ENCODE measurements around the gene ZNF552. TPM values are rescaled to one million over a fixed set of nuclear protein-coding genes. Genes with fewer than 3 reads are reported as not detected.
"Not testable (repeated sequence)": the region's sequence is repeated elsewhere in the genome, so short reads cannot be mapped to it uniquely, and the experiment has no call there.

The ZNF552 gene
- 2.7 and 4.3 TPM in 2 replicates for total RNA-seq

DNA sequence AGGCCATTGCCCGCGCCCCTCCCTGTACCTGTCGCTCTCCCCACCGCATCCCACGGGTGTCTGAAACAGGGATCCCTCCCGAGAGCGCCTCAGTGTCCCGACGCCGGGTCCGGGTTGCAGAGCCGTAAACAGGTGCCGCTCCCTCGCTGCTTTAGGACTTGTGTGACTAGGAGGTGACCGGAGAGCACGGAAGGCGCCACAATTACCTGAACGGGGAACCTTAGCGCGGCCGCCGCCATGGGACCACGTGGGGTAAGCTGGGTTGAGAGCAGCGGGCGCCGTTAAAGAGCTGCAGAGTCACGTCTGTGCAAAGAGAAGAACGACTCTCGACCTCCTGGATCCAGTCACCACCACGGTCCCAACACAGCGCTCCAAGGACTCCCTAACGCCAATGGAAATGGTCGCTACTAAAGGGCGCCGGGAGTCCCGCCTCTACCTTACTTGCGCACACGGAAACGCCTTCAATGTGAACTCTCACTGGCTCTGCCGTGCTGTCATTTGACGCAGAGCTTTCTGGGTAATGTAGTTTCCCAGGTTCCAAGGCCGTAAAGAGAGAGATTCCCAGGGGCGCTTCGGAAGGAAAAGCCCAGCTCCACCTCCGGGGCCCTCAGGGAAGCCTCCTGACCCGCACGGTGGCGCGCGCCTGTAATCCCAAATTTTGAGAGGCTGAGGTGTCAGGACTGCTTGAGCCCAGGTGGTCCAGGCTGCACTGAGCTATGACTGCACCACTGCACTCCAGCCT is at the start of gene ZNF552:
Gene ZNF552 (minus strand): TSS at position 409 of the 742 bp plus-strand sequence. CDS start 170 bp downstream, at position 239.
- peak; percentile 80 for DNase-seq (ENCODE audit: extremely low read depth, low read depth, low spot score)

DNA sequence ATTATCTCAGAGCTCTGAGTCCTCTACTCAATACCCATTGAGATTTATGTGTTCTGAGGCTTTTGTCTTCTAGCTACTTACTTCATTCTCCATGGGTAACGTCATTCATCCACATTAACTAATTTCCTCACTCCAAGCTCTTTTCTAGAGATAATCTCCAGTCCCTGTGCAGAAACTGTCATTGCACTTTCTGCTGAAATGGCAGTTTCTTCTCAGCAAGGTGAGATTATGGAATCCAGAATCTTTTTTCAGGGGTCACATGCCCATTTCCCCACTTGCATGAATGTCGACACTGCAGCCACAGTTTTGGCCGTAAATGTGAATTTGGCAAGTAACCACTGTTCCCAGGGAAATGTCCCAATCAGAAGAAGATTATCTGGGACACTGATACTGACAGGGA is 47.6 kb upstream of the ZNF552 start:
- not testable (repeated sequence) for DNase-seq (ENCODE audit: extremely low read depth, low read depth, low spot score)

DNA sequence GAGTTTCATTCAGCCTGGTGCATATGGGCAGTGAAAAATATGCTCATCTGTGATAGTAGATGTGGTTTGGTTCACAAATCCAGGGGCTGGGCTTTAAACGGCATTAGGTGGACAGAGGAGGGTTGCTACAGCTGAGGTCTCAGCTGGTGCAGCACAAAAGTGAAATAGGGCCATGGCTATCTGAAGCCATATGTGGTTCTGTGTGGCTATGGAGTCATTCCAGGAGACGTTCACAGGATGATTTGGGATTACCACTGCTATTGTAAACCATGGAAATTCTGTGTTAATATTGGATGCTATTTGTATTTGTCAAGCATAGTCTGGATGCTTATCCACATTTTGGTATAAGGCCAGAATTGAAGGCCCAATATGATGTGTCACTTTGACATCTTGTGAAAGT is 39.4 kb upstream of the ZNF552 start:
- not testable (repeated sequence) for DNase-seq (ENCODE audit: extremely low read depth, low read depth, low spot score)

DNA sequence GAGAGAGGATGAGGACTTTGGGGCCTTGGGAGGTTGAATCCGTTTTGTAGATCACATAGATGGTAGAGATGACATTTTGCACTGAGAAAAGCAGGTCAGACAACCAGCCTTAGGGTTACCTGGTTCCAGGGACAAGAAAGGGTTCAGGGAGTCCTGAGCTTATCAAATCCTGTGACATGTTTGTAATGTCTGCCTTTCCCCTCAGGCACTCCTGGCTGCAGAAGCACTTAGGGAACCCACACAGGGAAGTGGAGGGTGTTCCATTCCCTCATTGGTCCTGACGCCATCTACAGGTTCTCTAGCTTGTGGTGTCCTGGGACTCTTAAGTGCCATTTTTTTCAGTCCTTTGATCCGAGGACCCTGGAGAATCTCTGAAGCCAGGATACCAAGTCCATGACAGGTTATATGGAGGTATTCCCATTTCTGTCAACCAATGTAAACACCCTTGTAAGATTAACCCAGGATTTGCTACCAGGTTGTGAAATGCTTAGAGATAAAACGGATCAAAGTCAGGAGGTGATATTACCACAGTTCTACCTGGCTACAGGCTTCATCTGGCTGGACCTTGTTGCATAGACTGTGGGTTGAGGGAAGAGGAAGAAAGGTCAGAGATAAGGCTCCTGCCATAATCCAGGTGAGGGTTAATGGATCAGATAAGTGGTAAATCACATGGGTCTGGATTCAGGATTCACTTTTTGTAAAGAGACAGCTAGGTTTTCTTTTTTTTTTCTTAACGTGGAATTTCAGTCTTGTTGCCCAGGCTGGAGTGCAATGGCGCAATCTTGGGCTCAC is 37.3 kb upstream of the ZNF552 start:
- not testable (repeated sequence) for DNase-seq (ENCODE audit: extremely low read depth, low read depth, low spot score)

DNA sequence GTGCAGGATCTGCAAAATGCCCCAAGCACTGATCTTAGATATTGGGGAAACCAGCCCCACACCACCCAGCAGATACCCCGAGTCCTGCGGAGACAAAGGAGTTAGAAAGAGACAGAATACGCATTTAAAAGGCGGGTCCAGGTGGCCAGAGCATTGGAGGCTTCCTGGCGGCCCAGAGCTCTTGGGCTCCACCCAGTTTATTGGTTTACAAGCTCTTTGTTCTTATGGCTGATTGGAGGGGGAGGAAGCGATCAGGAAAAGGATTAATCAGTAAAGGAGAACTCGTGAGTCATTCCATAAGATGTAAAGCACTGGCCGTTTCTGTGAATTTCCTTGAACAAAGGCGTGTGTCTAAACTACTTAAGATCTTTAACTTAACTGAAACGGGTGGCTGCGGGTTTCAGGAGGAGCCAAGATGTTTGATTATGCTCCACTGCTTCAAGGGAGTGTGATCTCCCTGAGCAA is 35.9 kb upstream of the ZNF552 start:
- no peak for DNase-seq (ENCODE audit: extremely low read depth, low read depth, low spot score)

DNA sequence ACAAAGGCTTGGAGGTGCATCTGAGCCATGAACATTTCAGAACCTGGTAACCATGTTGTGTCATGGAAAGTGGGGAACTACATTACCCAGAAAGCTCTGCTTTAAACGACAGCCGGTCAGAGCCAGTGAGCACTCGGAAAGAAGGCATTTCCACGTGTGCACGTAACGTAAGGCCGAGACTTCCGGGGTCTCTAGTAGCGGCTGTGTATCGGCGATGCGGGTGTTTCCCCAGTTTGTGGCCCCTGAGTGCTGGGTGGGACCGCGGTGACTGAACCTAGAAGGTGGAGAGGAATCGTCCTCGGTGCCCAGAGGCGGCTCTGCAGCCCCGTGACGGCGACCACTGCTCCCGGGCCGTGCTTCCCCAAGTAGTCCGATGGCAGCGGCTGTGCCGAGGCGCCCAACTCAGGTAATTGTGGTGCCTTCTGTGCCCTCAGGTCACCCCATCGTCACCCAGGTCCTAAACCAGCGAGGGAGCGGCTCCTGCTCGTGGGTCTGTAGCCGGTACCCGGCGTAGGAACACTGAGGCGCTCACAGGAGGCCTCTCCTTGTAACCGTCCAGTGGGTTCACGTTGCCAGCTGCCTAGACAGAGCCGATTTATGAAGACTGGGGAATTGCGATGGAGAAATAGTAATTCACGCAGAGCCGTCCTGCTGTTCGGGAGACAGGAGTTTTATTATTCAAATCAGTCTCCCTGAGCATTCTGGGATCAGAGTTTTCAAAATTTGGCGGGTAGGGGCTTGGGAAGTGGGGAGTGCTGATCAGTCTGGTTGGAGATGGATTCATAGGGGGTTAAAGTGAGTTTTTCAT is 35.2 kb upstream of the ZNF552 start, which contains the start of gene ZNF587:
Gene ZNF587 (plus strand): TSS at position 194 of the 808 bp plus-strand sequence. CDS start 180 bp downstream, at position 374.
- not testable (repeated sequence) for DNase-seq (ENCODE audit: extremely low read depth, low read depth, low spot score)

DNA sequence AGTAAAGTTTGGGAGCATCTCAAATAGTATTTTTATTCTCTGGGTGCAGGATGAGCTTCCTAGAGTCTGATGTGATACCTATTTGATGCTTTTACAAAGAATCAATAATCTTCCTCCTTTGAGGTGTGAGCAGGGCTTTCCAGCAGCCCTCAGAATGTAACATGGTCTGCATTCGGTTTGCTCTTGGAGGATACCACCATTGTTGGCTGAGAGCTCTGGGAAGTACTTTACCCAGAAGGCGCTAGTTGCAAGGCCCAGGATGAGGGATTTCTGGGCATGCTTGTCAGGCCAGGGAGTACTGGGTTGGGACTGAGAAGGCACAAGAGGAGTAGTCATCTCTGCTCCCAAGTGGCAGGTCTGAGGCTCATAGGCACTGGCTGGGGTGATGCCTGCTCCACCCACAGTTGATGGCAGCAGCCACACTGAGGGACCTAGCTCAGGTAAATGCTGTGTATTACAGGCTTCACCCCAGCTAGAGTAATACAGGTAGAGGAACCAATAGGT is 34.5 kb upstream of the ZNF552 start:
- not testable (repeated sequence) for DNase-seq (ENCODE audit: extremely low read depth, low read depth, low spot score)

DNA sequence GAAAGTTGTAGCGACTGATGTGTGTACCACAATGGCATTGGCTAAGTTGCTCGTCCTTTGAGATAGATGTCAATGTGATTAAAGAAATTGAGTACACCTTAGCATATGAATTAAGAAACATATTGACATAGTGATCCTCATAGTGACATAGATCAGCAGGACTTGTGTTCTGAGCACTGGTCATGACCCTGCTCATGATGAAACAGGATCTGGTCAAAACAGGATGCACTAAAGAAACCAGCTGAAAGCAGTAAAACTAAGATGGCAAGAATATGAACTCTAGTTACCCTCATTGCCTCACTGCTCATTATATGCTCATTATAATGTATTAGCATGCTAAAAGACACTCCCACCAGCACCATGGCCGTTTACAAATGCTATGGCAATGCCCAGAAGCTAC is 32.5 kb upstream of the ZNF552 start:
- not testable (repeated sequence) for DNase-seq (ENCODE audit: extremely low read depth, low read depth, low spot score)

DNA sequence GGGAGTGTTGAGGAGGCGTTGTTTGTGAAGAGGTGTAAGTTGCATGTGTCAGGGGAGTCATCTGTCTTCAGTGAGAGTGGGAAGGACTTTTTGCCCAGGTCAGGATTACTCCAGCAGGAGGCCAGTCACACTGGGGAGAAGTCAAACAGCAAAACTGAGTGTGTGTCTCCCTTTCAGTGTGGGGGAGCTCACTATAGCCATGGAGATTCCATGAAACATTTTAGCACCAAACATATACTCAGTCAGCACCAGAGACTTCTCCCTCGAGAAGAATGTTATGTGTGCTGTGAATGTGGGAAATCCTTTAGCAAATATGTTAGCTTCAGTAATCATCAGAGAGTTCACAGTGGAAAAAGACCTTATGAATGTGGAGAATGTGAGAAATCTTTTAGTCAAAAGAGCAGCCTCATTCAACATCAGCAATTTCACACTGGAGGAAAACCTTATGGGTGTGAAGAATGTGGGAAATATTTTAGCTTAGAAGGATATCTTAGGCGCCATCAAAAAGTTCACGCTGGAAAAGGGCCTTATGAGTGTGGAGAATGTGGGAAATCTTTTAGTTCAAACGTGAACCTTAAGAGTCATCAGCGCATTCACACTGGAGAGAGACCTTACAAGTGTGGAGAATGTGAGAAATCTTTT is 26.5 kb upstream of the ZNF552 start:
- no peak for DNase-seq (ENCODE audit: extremely low read depth, low read depth, low spot score)

DNA sequence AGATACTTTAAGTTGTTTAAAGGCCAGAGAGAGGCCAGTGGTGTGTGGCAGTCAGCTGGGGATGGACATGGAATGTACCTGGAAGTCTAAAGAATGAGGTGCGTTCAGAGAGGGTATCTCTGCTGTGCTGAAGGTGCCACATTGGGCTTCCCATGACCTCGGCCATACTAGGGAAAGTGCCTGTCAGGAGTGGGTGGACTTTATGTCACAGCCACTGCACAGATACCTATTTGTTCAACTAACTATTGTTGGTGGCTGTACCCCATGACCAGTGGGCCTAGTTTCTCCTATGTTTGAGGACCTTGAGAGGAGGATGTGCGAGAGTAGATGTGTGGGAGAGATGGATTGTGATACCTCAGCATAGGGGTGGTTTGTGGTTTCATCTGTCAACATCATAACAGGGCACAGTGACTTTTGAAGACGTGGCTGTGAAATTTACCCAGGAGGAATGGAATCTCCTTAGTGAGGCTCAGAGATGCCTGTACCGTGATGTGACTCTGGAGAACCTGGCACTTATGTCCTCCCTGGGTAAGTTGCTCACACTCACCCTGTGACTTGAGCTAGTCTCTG is 24.0 kb upstream of the ZNF552 start:
- not testable (repeated sequence) for DNase-seq (ENCODE audit: extremely low read depth, low read depth, low spot score)

DNA sequence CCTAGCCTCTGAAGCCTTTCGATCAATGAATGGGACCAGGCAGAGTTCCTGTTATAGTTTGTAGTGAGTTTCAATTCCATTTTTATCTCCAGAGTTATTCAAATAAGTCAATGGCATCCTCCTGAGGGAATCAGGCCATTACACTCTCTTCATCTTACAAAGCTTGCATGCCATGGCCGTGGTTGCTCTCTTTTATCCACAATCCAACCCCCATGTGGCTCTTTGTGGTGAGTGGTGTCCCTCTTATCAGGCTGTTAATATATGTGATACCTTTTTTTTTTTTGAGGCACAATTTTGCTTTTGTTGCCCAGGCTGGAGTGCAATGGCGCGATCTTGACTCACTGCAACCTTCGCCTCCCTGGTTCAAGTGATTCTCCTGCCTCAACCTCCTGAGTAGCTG is 22.3 kb upstream of the ZNF552 start:
- DNase-seq (ENCODE audit: extremely low read depth, low read depth, low spot score) = not testable (repeated sequence)

DNA sequence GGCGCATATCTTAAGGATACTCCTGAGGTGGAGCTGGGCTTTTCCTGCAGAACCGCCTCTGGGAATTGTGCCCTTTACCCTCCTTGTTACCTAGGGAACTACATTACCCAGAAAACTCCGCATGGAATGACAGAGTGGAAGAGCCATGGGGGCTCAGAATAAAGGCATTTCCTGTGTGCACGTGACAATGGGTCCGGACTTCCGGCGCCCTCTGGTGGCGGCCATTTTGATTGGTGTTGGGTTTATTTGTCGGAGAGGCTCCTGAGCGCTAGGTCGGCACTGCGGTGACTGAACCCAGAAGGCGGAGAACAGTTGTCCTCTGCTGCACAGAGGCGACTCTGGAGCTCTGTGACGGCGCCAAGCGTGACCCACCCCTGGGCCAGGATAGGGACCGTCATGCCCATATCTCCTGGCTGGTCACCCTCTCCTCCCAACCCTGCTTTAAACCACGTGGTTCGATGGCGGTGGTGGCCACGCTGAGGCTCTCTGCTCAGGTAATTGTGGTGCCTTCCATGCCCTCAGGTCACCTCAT is 15.4 kb upstream of the ZNF552 start, which contains the start of gene ZNF587B:
Gene ZNF587B (plus strand): TSS at position 229 of the 532 bp plus-strand sequence. CDS start 230 bp downstream, at position 459.
- peak; percentile 68 for DNase-seq (ENCODE audit: extremely low read depth, low read depth, low spot score)

DNA sequence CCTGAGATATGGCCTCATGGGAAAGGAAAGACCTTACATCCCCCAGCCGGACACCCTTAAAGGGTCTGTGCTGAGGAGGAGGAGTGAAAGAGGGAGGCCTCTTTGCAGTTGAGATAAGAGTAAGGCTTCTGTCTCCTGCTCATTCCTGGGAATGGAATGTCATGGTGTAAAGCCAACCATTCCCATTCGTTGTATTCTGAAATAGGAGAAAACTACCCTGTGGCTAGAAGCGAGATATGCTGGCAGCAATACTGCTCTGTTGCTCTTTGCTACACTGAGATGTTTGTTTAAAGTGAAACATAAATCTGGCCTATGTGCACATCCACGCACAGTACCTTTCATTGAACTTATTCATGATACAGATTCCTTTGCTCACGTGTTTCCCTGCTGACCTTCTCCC is 14.6 kb upstream of the ZNF552 start:
- no peak for DNase-seq (ENCODE audit: extremely low read depth, low read depth, low spot score)

DNA sequence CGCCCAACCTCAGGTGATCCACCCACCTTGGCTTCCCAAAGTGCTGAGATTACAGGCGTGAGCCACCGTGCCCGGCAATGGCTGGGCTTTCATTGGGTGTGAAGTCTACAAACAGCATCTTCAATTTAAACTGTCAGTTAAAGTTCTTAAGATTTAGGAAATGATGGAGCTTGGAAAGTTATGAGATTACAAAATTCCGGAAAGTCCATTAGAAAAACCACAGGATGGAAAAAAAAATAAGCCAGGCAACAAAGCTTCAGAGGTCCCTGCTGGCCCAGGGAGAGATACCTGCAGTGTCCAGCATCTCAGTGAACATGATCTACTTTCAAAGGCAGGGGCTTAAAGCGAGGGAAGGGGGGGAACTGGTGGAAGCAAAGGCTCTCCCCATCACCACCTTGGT is 10.8 kb upstream of the ZNF552 start:
- no peak for DNase-seq (ENCODE audit: extremely low read depth, low read depth, low spot score)

DNA sequence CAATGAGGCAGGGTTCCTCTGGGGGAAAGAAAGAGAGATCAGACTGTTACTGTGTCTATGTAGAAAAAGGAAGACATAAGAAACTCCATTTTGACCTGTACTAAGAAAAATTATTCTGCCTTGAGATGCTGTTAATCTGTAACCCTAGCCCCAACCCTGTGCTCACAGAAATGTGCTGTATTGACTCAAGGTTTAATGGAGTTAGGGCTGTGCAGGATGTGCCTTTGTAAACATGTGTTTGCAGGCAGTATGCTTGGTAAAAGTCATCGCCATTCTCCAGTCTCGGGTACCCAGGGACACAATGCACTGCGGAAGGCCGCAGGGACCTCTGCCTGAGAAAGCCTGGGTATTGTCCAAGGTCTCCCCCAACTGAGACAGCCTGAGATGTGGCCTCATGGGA is 8.9 kb upstream of the ZNF552 start:
- not testable (repeated sequence) for DNase-seq (ENCODE audit: extremely low read depth, low read depth, low spot score)

DNA sequence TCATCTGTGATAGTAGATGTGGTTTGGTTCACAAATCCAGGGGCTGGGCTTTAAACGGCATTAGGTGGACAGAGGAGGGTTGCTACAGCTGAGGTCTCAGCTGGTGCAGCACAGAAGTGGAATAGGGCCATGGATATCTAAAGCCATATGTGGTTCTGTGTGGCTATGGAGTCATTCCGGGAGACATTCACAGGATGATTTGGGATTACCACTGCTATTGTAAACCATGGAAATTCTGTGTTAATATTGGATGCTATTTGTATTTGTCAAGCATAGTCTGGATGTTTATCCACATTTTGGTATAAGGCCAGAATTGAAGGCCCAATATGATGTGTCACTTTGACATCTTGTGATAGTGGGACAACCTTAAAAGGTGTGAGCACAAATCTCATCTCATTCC is 8.4 kb upstream of the ZNF552 start:
- DNase-seq (ENCODE audit: extremely low read depth, low read depth, low spot score) = not testable (repeated sequence)

DNA sequence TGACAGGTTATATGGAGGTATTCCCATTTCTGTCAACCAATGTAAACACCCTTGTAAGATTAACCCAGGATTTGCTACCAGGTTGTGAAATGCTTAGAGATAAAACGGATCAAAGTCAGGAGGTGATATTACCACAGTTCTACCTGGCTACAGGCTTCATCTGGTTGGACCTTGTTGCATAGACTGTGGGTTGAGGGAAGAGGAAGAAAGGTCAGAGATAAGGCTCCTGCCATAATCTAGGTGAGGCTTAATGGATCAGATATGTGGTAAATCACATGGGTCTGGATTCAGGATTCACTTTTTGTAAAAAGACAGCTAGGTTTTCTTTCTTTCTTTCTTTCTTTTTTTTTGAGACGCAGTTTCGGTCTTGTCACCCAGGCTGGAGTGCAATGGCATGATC is 6.8 kb upstream of the ZNF552 start:
- DNase-seq (ENCODE audit: extremely low read depth, low read depth, low spot score) = not testable (repeated sequence)

DNA sequence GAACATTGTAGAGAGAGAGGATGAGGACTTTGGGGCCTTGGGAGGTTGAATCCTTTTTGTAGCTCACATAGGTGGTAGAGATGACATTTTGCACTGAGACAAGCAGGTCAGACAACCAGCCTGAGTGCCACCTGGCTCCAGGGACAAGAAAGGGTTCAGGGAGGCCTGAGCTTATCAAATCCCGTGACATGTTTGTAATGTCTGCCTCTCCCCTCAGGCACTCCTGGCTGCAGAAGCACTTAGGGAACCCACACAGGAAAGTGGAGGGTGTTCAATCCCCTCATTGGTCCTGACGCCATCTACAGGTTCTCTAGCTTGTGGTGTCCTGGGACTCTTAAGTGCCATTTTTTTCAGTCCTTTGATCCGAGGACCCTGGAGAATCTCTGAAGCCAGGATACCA is 6.4 kb upstream of the ZNF552 start:
- not testable (repeated sequence) for DNase-seq (ENCODE audit: extremely low read depth, low read depth, low spot score)

DNA sequence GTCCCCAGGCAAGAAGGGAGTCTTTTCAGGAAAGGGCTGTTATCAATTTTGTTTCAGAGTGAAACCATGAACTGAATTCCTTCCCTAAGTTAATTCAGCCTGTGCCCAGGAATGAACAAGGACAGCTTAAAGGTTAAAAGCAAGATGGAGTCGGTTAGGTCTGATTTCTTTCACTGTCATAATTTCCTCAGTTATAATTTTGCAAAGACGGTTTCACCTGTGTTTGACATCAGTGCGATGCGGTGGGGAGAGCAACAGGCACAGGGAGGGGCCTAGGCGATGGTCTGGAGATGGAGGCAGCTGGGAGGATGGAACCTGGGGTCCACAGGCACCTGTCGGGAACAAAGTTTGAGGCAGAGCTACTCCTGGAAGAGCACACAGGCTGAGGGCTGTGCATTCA is 5.9 kb upstream of the ZNF552 start:
- no peak for DNase-seq (ENCODE audit: extremely low read depth, low read depth, low spot score)
